Esophagus muscularis mucosa (tissue), 4 donors: ENCODE measurements around the gene COL8A2. TPM values are rescaled to one million over a fixed set of nuclear protein-coding genes. Genes with fewer than 3 reads are reported as not detected.
A peak's percentile ranks its signal among the peaks of the same experiment; 100 is the strongest.

Experiments
- DNase-seq: peaks from one replicate; pipeline ENCODE4 v3.0.0-alpha.2; 2017; ENCODE audit errors: extremely low spot score
- H3K27ac ChIP-seq, 4 donors: fragments of 200-600 bp; sonication (generic); replicated peaks in 1 of 4; 1 replicate in 3 of 4; 2 replicates in 1 of 4; pipeline ENCODE4 v1.5.1; 2016 to 2019; ENCODE audit warnings: mild to moderate bottlenecking in 1 of 4
- H3K27me3 ChIP-seq, 4 donors: fragments of 200-600 bp; sonication (generic); one replicate each; pipeline versions ENCODE4 v1.5.1 to v1.6.0; 2016 to 2019
- H3K36me3 ChIP-seq, 4 donors: fragments of 200-600 bp; sonication (generic); one replicate each; pipeline ENCODE4 v1.5.1; 2016 to 2019
- H3K4me1 ChIP-seq, 4 donors: fragments of 200-600 bp; sonication (generic); one replicate each; pipeline ENCODE4 v1.5.1; 2016 to 2019
- H3K4me3 ChIP-seq, 4 donors: fragments of 200-600 bp; sonication (generic); 1 replicate in 2 of 4; 2 replicates in 2 of 4; pipeline ENCODE4 v1.5.1; 2016 to 2019; ENCODE audit warnings: mild to moderate bottlenecking in 4 of 4, moderate library complexity in 1 of 4
- H3K9me3 ChIP-seq, 4 donors: fragments of 200-600 bp; sonication (generic); 1 replicate in 3 of 4; 2 replicates in 1 of 4; pipeline ENCODE4 v1.5.1; 2016 to 2019
- CTCF ChIP-seq, 3 experiments: fragments of 200-600 bp in 2 of 3; fragments of 450-650 bp in 1 of 3; sonication (generic) in 2 of 3; IDR thresholded peaks; one replicate each; pipeline ENCODE4 v1.5.1; 2017 to 2019; ENCODE audit warnings: antibody characterized with exemption in 3 of 3, mild to moderate bottlenecking in 2 of 3, moderate library complexity in 1 of 3
- EP300 ChIP-seq: sonication (generic); formaldehyde crosslinking; IDR thresholded peaks from one replicate; pipeline ENCODE4 v1.6.1; 2017; ENCODE audit warnings: antibody characterized with exemption
- POLR2A ChIP-seq: fragments of 450-650 bp; IDR thresholded peaks from one replicate; pipeline ENCODE4 v1.6.1; 2017; ENCODE audit warnings: antibody characterized with exemption, moderate library complexity, mild to moderate bottlenecking, low read depth
- POLR2AphosphoS5 ChIP-seq, 2 donors: sonication (generic); formaldehyde crosslinking; IDR thresholded peaks; one replicate each; pipeline ENCODE4 v1.6.1; 2017; ENCODE audit warnings: antibody characterized with exemption in 2 of 2
- WGBS: methylation state at CpG from one replicate; pipeline ENCODE4 v1.1.5; 2018; 5-methylcytosine and 5-hydroxymethylcytosine counted together
- intact Hi-C: fragments of 100-400 bp; cut with DNase I; formaldehyde crosslinking; loops from one replicate; pipeline ENCODE4 v1.15.1; 2023
- total RNA-seq, 4 donors: library from RNA; depleted of rRNA; stranded (reverse); fragments of >200 nt; gene quantifications; one replicate each; pipeline versions ENCODE4 v1.1.0 to v1.2.1, GENCODE V29; 2016

COL8A2 gene
- total RNA-seq, 4 donors from 2014 or later = 20.7 to 57.4 (median 34.7) TPM

DNA sequence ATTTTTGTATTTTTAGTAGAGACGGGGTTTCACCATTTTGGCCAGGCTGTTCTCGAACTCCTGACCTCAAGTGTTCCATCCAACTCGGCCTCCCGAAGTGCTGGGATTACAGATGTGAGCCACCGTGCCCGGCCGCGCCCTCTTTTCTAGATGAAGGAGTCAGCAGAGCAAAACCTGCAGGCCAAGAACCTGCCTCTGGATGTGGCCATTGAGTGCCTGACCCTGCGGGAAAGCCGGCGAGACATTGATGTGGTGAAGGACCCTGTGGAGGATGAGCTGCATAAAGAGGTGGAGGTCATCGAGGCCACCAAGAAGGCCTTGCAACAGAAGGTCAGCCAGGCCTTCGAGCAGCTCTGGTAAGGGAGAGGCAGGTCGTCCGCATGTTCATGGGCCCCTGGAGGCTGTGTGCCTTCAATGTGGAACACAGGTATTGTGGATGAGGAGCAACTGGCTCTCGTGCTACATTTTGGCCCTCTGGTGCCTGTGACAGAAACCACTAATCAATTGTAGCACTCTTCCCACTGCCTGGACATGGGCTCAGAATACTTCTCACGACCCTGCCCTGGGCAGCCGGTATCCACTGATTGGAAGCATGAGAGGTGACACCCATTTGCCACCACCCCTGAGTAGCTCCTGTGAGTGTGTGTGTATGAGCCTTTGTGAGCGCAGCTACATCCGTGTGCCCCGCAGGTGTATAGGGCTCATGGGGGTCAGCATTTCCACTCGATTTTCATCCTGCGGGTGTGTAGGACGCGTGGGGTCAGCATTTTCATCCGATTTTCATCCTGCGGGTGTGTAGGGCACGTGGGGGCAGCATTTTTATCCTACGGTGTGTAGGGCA lies 39.1 kb downstream of the COL8A2 start:
- Histone ChIP-seq H3K36me3 (peaks cover 0 to 9% (median 3%) of the 10 kb centered on the region in 4 donors), H3K27me3 (peaks cover 0 to 39% (median 3%) of the 10 kb centered on the region in 4 donors), H3K4me3 (no peak overlapping the region), H3K27ac (no peak overlapping the region), H3K4me1 (peaks cover 27 to 42% (median 39%) of the 10 kb centered on the region in 4 donors), H3K9me3 (no peaks in the 10 kb centered on the region)
- no peak for TF ChIP-seq EP300
- no peak for TF ChIP-seq POLR2A
- TF ChIP-seq CTCF (IDR thresholded peaks at IDR 0.05) = no peak
- no peak for TF ChIP-seq POLR2AphosphoS5 (IDR thresholded peaks at IDR 0.05)
- no peak for DNase-seq
- 95% methylated on average over 28 of the region's 29 CpGs for WGBS
- intact Hi-C loops = no loop called here

- peaks cover 0 to 1% (median 0%) of the 10 kb centered on the region in 4 donors for H3K36me3 ChIP-seq
- intact Hi-C loops = no loop called here
Observed at GRCh38 chr1:36085126-36085525, 39.9 kb downstream of the COL8A2 start.

DNA sequence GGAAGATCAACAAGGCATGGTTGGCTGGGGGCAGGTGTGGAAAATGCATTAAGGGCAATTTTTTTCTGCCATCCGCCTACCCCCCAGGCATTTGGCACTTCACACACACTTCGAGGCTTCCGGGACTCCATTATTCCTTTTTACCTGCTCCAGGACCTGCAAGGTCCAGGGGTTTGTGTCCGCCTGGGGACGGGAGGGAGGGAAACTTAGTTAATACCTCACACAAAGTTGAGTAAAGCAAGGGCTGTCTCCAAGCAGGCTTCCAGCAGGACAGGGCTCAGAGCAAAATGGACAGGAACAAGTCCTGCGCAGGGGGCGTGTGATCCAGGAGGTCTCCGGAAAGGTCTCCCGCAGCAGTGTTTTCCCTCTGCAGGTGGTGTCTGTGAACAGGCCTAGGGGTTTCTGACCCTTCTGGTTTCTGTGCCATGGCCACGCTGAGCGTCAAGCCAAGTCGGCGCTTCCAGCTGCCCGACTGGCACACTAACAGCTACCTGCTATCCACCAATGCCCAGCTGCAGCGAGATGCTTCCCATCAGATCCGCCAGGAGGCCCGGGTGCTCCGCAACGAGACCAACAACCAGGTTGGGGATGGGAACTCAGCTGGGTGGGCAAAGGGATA lies 40.4 kb downstream of the COL8A2 start:
- no peaks in the 10 kb centered on the region for H3K9me3 ChIP-seq
- intact Hi-C loops = no loop called here
- 46% methylated on average over 9 of the region's 19 CpGs for WGBS
- H3K4me1 ChIP-seq = peaks cover 19 to 30% (median 26%) of the 10 kb centered on the region in 4 donors
- H3K4me3 ChIP-seq = peak overlapping the region; percentile 52 to 64 (median 56)
- H3K27ac ChIP-seq = no peak overlapping the region
- DNase-seq = no peak
- peaks cover 0 to 39% (median 3%) of the 10 kb centered on the region in 4 donors for H3K27me3 ChIP-seq
- TF ChIP-seq EP300 = no peak
- no peak for TF ChIP-seq POLR2A
- no peak for TF ChIP-seq POLR2AphosphoS5 (IDR thresholded peaks at IDR 0.05)
- no peak for TF ChIP-seq CTCF (IDR thresholded peaks at IDR 0.05)
- H3K36me3 ChIP-seq = no peaks in the 10 kb centered on the region

More at GRCh38 chr1:36085126-36085525, 39.9 kb downstream of the COL8A2 start:
- WGBS = 83% methylated on average over 8 of the region's 9 CpGs
- H3K9me3 ChIP-seq = no peaks in the 10 kb centered on the region
- H3K27ac ChIP-seq = no peak overlapping the region
- peaks cover 24 to 36% (median 32%) of the 10 kb centered on the region in 4 donors for H3K4me1 ChIP-seq
- no peak overlapping the region for H3K4me3 ChIP-seq
- H3K27me3 ChIP-seq = peaks cover 0 to 39% (median 3%) of the 10 kb centered on the region in 4 donors
- no peak for DNase-seq
- TF ChIP-seq POLR2A (no peak), POLR2AphosphoS5 (IDR thresholded peaks at IDR 0.05) (no peak), CTCF (IDR thresholded peaks at IDR 0.05) (no peak), EP300 (no peak)

GRCh38 chr1:36083635-36084496 lies 41.2 kb downstream of the COL8A2 start, which contains the start of gene TEKT2:
Gene TEKT2, plus strand, starts transcription at chr1:36084094. Its CDS starts 828 bp downstream, at chr1:36084922.
- H3K27ac ChIP-seq = no peak within 1 kb of the TSS
- intact Hi-C loops = no loop called here
- peak within 1 kb of the TSS; percentile 52 to 64 (median 56) for H3K4me3 ChIP-seq
- peak; percentile 85 for DNase-seq
- H3K9me3 ChIP-seq = no peaks in the 10 kb centered on the region
- WGBS = 16% methylated on average over 44 of the region's 59 CpGs
- no peaks in the 10 kb centered on the region for H3K36me3 ChIP-seq
- peaks cover 0 to 39% (median 3%) of the 10 kb centered on the region in 4 donors for H3K27me3 ChIP-seq
- peaks cover 15 to 26% (median 22%) of the 10 kb centered on the region in 4 donors for H3K4me1 ChIP-seq
- TF ChIP-seq CTCF (IDR thresholded peaks at IDR 0.05) = no peak
